ENCODE measurements around the gene DAP.

GRCh38 chr5:10726913-10727517 lies 34.0 kb downstream of the DAP start:
- TF ChIP-seq, protein P1, sequence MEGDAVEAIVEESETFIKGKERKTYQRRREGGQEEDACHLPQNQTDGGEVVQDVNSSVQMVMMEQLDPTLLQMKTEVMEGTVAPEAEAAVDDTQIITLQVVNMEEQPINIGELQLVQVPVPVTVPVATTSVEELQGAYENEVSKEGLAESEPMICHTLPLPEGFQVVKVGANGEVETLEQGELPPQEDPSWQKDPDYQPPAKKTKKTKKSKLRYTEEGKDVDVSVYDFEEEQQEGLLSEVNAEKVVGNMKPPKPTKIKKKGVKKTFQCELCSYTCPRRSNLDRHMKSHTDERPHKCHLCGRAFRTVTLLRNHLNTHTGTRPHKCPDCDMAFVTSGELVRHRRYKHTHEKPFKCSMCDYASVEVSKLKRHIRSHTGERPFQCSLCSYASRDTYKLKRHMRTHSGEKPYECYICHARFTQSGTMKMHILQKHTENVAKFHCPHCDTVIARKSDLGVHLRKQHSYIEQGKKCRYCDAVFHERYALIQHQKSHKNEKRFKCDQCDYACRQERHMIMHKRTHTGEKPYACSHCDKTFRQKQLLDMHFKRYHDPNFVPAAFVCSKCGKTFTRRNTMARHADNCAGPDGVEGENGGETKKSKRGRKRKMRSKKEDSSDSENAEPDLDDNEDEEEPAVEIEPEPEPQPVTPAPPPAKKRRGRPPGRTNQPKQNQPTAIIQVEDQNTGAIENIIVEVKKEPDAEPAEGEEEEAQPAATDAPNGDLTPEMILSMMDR (IDR thresholded peaks at IDR 0.05) = no peak
- TF ChIP-seq POLR2A (IDR thresholded peaks at IDR 0.05) (no peak), EP300 (IDR thresholded peaks at IDR 0.05) (no peak)
